ENCODE results near the gene TBCA.

Gene TBCA

DNA sequence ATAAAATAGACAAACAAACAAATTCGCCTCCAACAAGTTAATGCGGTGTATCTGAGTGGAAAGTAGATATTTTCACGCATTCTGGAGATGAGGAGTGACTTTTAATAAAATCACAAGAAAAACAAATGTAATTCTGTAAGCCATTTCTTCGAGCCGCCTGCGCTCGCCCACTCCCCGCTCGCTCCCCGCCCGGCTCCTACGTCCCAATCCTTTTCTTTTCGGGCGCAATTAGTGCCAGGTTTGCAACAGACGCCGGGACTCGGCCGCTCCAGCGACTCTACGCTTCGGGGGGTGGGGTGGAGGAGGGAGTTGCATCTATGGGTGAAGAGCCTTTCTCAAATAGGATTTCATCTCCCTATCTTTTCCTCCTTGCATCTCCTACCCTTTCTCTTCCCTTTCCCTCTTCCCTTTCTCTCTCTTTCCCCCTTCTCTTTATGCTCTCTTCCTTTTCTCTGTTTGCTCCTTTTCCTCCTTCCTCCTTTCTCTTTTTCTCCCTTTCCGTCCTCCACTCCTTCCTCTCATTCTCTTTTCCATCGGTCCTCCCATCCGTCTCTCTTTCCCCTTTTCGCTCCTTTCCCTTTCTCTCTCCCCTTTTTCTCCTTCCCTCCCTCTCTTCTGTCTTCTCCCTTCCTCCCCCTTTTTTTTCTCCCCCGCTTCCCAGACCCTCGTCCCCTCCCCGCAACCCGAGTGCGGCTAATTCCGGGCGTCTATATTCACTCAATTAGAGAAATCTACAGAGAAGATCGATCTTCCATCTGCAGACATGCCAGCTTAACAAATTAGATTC is 131.6 kb downstream of the TBCA start:
- no peak for DNase-seq (ENCODE audit: low read depth in 1 of 2, low spot score in 1 of 2)

DNA sequence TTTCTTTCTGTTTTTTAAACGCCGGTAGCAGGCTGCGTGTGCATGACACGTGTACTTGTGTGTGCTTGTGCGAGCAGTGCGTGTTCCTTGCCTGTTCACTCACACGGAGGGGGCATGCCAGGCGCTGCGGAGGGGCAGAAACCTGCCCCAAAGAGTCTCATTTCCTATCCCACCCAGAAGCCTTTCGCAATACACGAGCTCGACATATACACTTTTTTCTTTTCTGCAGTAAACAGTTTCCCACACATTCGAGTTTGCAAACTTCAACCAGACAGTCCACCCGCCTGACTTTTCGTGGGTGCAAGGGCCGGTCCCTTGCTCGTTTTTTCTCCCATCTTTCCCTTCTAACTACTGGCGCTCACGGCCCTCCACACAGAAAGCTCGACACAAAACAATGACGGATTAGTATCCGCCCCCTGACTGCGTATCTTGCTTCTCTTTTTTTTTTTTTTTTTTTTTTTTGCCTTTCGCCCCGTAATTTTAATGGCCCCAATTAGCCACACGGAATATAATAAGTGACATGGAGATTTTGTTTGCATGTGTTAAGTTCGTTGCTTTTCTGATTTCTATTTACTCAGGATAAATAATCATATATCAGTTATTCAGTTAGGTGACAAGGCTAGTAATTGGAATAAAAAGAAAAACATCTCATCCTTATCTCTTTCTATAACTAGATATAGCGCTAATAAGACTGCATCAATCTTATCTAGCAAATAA is 132.3 kb downstream of the TBCA start:
- DNase-seq (ENCODE audit: low read depth in 1 of 2, low spot score in 1 of 2), result no peak

DNA sequence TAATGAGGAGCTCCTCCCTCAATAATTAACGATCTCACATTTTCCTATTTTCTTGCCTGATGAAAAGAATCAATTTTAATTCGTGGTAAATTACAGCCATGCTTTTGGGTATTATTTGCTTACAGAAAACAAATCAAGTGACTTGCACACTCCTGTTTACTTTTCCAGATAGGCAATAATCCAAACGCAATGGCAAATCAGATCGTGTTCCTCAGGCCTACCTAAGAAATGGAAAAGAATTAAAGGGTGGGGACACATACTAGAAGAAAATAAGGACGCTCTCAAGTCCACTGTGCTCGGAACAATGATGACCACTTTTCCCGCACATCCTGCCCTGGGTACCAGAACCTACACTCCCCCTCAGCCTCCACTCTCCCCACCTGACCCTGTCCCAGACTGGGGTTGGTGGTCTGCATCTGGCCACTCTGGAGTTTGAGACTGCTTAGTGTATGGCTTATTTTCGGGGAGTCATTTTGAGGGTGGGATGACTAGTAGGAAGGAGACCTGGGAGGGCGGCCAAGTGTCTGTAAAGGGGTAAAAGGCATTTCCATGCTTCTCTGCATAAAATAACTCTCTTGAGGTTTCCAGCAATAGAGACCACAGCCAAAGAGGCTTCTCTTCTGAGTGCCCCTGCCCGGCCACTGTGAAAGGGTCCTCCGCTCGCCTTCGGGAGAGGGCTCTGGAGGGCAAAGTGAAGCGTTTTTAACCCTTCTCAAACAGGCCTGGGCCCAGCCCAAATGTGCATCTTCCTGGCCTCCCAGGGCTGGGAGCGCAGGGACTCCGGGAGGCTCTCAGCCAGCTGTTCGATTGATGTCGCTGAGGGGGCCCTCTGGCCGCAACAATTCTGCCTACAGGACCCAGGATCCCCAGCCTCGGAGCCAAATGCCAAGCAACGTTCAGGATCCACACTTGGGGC is 133.1 kb downstream of the TBCA start:
- no peak for DNase-seq (ENCODE audit: low read depth in 1 of 2, low spot score in 1 of 2)

DNA sequence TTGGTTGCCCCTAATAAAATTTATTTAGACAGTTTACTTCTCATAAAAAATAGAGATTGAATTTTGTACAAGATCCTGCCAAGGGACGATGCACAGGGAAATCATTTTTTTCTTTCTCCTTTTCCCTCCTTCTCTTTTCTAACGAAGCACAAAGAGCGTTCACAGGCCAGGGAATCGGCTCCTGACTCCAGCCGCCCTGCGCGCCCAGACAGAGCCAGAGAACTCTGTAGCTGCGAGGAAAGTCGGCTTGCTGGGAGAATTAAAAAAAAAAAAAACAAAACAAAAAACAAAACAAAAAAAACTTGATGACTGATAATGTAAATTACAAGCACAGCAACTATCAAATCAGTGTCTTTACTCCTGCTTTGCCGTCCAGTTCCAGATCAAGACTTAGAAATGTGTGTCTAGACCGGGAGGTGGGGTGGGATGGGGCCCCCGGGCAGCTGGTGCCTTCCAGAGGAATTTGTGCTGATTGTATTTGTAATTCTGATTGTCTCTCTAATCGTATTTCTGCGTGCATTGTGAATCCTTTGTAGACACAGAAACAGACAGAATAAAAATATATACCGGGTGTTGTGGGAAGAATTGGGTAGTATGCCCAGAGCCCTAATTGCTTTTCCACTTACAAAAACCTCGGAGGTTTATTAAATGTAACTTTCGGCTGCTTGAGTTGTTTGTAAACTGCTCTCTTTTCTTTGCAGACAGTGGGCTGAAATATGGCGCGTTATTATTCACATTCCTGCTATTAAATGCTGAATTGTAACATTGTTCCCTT is 134.0 kb downstream of the TBCA start:
- DNase-seq (ENCODE audit: low read depth in 1 of 2, low spot score in 1 of 2), result no peak

DNA sequence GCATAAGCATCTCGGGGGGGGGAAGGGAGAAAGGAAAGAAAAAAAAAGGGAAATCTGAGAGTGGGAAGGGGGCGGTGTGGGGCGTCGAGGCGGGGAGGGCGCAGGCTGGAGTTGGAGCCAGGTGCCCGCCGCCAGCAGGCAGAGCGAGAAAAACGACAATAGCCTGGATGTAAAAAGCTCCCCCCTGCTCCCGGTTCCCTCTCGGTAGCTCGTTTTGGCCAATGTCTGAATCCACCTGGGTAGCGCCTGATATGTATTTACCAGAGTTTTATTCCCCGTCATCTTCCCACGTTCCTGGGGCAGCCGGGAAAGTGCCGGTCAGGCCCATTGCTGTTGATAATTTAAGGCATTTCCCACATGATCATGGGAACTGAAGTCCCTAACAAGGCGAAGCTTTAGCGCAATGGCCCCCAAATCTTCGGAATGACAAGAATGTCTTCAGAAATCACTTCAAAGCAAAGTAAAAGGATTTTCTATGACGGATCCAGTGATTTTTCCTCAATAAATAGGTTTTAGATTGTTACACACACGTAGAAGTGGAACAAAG is 134.7 kb downstream of the TBCA start:
- DNase-seq (ENCODE audit: low read depth in 1 of 2, low spot score in 1 of 2), result no peak

Data from stimulated activated CD4-positive, alpha-beta T cell treated with anti-CD3 and anti-CD28 coated beads, Interleukin-15, amount 100 ng/mL, for 1 hour (primary cell).